HUES48 (cell line): ENCODE measurements around the gene CCDC91.
"Not testable (repeated sequence)": the region's sequence is repeated elsewhere in the genome, so short reads cannot be mapped to it uniquely, and the experiment has no call there.

ENCODE experiments used
- H3K27ac ChIP-seq: one replicate; pipeline ENCODE4 v1.7.0; 2013; ENCODE audit warnings: low read depth, low read length, inconsistent platforms
- H3K27me3 ChIP-seq: 2 replicates; pipeline ENCODE4 v1.6.1; 2013; ENCODE audit warnings: mild to moderate bottlenecking, low read length; ENCODE audit not compliant: control insufficient read depth, insufficient read depth
- H3K36me3 ChIP-seq: 2 replicates; pipeline ENCODE4 v1.6.1; 2013; ENCODE audit warnings: low read length; ENCODE audit not compliant: control insufficient read depth, insufficient read depth
- H3K4me1 ChIP-seq: 2 replicates; pipeline ENCODE4 v1.6.1; 2013; ENCODE audit warnings: mild to moderate bottlenecking, low read length; ENCODE audit not compliant: control insufficient read depth, insufficient read depth
- H3K4me3 ChIP-seq: 2 replicates; pipeline ENCODE4 v1.5.1; 2013; ENCODE audit warnings: mild to moderate bottlenecking, low read depth, low read length
- H3K9ac ChIP-seq: 2 replicates; pipeline ENCODE4 v1.6.1; 2013; ENCODE audit warnings: mild to moderate bottlenecking, low read depth, low read length, moderate library complexity
- H3K9me3 ChIP-seq: 2 replicates; pipeline ENCODE4 v1.6.1; 2013; ENCODE audit warnings: low read length; ENCODE audit not compliant: control insufficient read depth, insufficient read depth

Gene CCDC91

GRCh38 chr12:28360253-28360652, 170.0 kb downstream of the CCDC91 start:
- Histone ChIP-seq H3K9ac (no peak overlapping the region), H3K36me3 (no peaks in the 10 kb centered on the region), H3K4me1 (peaks cover under 1% of the 10 kb centered on the region; the same call in 1 of the 2 replicates), H3K27ac (no peak overlapping the region), H3K27me3 (no peaks in the 10 kb centered on the region), H3K9me3 (no peaks in the 10 kb centered on the region), H3K4me3 (no peak overlapping the region)

GRCh38 chr12:28367326-28367725, 177.1 kb downstream of the CCDC91 start:
- H3K9ac ChIP-seq, result no peak overlapping the region
- H3K9me3 ChIP-seq, result peaks cover 53% of the 10 kb centered on the region
- H3K4me1 ChIP-seq, result no peaks in the 10 kb centered on the region
- no peaks in the 10 kb centered on the region for H3K27me3 ChIP-seq
- H3K4me3 ChIP-seq, result no peak overlapping the region
- H3K27ac ChIP-seq, result no peak overlapping the region
- peaks cover 10% of the 10 kb centered on the region; the same call in 1 of the 2 replicates for H3K36me3 ChIP-seq

- Histone ChIP-seq H3K9ac (no peak overlapping the region), H3K27me3 (no peaks in the 10 kb centered on the region), H3K36me3 (peaks cover 10% of the 10 kb centered on the region; the same call in 1 of the 2 replicates), H3K4me3 (no peak overlapping the region), H3K27ac (no peak overlapping the region), H3K9me3 (peaks cover 53% of the 10 kb centered on the region), H3K4me1 (no peaks in the 10 kb centered on the region)
Measured at GRCh38 chr12:28367993-28368392, 177.7 kb downstream of the CCDC91 start.

GRCh38 chr12:28369483-28369882, 179.2 kb downstream of the CCDC91 start:
- H3K4me1 ChIP-seq, result peaks cover 2% of the 10 kb centered on the region; the same call in 1 of the 2 replicates
- no peak overlapping the region for H3K27ac ChIP-seq
- no peaks in the 10 kb centered on the region for H3K27me3 ChIP-seq
- H3K36me3 ChIP-seq, result peaks cover 10% of the 10 kb centered on the region; the same call in 1 of the 2 replicates
- peaks cover 53% of the 10 kb centered on the region for H3K9me3 ChIP-seq
- H3K9ac ChIP-seq, result no peak overlapping the region
- no peak overlapping the region for H3K4me3 ChIP-seq

GRCh38 chr12:28374556-28374955, 184.3 kb downstream of the CCDC91 start:
- Histone ChIP-seq H3K4me1 (peaks cover 46% of the 10 kb centered on the region), H3K9ac (no peak overlapping the region), H3K36me3 (peaks cover 7% of the 10 kb centered on the region; the same call in 1 of the 2 replicates), H3K27me3 (no peaks in the 10 kb centered on the region), H3K27ac (no peak overlapping the region), H3K9me3 (peaks cover 27% of the 10 kb centered on the region), H3K4me3 (no peak overlapping the region)

- Histone ChIP-seq H3K27ac (no peak overlapping the region), H3K9ac (no peak overlapping the region), H3K36me3 (no peaks in the 10 kb centered on the region), H3K9me3 (no peaks in the 10 kb centered on the region), H3K4me1 (peaks cover 50% of the 10 kb centered on the region), H3K4me3 (no peak overlapping the region), H3K27me3 (no peaks in the 10 kb centered on the region)
Measured at GRCh38 chr12:28378736-28379135, 188.5 kb downstream of the CCDC91 start.

GRCh38 chr12:28379779-28380178, 189.5 kb downstream of the CCDC91 start:
- not testable (repeated sequence) for H3K9ac ChIP-seq, H3K9me3 ChIP-seq, H3K36me3 ChIP-seq, H3K4me3 ChIP-seq, H3K27me3 ChIP-seq, H3K27ac ChIP-seq
- peaks cover 45% of the 10 kb centered on the region for H3K4me1 ChIP-seq

- Histone ChIP-seq H3K9ac (no peak overlapping the region), H3K9me3 (peaks cover 2% of the 10 kb centered on the region; the same call in 1 of the 2 replicates), H3K27ac (no peak overlapping the region), H3K4me3 (no peak overlapping the region), H3K4me1 (peaks cover 15% of the 10 kb centered on the region), H3K27me3 (no peaks in the 10 kb centered on the region), H3K36me3 (no peaks in the 10 kb centered on the region)
Measured at GRCh38 chr12:28383368-28383767, 193.1 kb downstream of the CCDC91 start.

- Histone ChIP-seq H3K4me1 (peaks cover 29% of the 10 kb centered on the region), H3K9ac (no peak overlapping the region), H3K27me3 (no peaks in the 10 kb centered on the region), H3K9me3 (peaks cover 2% of the 10 kb centered on the region; the same call in 1 of the 2 replicates), H3K36me3 (no peaks in the 10 kb centered on the region), H3K4me3 (peak overlapping the region; percentile 47), H3K27ac (peak overlapping the region; percentile 84)
Measured at GRCh38 chr12:28388879-28389278, 198.6 kb downstream of the CCDC91 start.

GRCh38 chr12:28390206-28390605, 199.9 kb downstream of the CCDC91 start:
- H3K27ac ChIP-seq, result no peak overlapping the region
- H3K4me1 ChIP-seq, result peaks cover 29% of the 10 kb centered on the region
- H3K9me3 ChIP-seq, result peaks cover 2% of the 10 kb centered on the region; the same call in 1 of the 2 replicates
- no peaks in the 10 kb centered on the region for H3K36me3 ChIP-seq
- H3K27me3 ChIP-seq, result no peaks in the 10 kb centered on the region
- H3K4me3 ChIP-seq, result no peak overlapping the region
- H3K9ac ChIP-seq, result no peak overlapping the region

GRCh38 chr12:28390761-28391385, 200.6 kb downstream of the CCDC91 start:
- Histone ChIP-seq H3K36me3 (no peaks in the 10 kb centered on the region), H3K27me3 (no peaks in the 10 kb centered on the region), H3K9ac (no peak overlapping the region), H3K27ac (no peak overlapping the region), H3K9me3 (peaks cover 2% of the 10 kb centered on the region; the same call in 1 of the 2 replicates), H3K4me3 (no peak overlapping the region), H3K4me1 (peaks cover 29% of the 10 kb centered on the region)
